HepG2 (cell line): ENCODE measurements around the gene NRL. TPM values are rescaled to one million over a fixed set of nuclear protein-coding genes. Genes with fewer than 3 reads are reported as not detected.

Experiments
- ARNTL ChIP-seq: sonication (generic); formaldehyde crosslinking; IDR thresholded peaks from 2 replicates; pipeline ENCODE4 v1.4.0; 2020; ENCODE audit warnings: mild to moderate bottlenecking, missing genetic modification reagents
- CHD4 ChIP-seq: fragments of 200-600 bp; sonication (generic); IDR thresholded peaks from 2 replicates; pipeline ENCODE4 v1.7.0; 2017; ENCODE audit warnings: mild to moderate bottlenecking, low read length, borderline replicate concordance
- HNF4A ChIP-seq: sonication (generic); formaldehyde crosslinking; IDR thresholded peaks from 2 replicates; pipeline ENCODE4 v1.4.0; 2020; ENCODE audit warnings: missing genetic modification reagents
- KDM1A ChIP-seq: IDR thresholded peaks from 2 replicates; pipeline ENCODE4 v1.6.1; 2016; ENCODE audit warnings: missing compliant biosample characterization
- MED8 ChIP-seq: sonication (generic); formaldehyde crosslinking; IDR thresholded peaks from 2 replicates; pipeline ENCODE4 v1.8.1; 2023; ENCODE audit warnings: mild to moderate bottlenecking, missing genetic modification reagents; ENCODE audit not compliant: insufficient replicate concordance
- MEIS2 ChIP-seq: sonication (generic); formaldehyde crosslinking; IDR thresholded peaks from 2 replicates; pipeline ENCODE4 v1.9.0; 2021; ENCODE audit warnings: mild to moderate bottlenecking, missing genetic modification reagents
- PBX2 ChIP-seq: IDR thresholded peaks from 2 replicates; pipeline ENCODE4 v1.6.1; 2016; ENCODE audit warnings: control low read depth
- PHF20 ChIP-seq: sonication (generic); formaldehyde crosslinking; IDR thresholded peaks from 2 replicates; pipeline ENCODE4 v1.5.0; 2020; ENCODE audit warnings: mild to moderate bottlenecking, missing genetic modification reagents
- PRDM4 ChIP-seq: sonication (generic); formaldehyde crosslinking; IDR thresholded peaks from 2 replicates; pipeline ENCODE4 v1.9.0; 2021; ENCODE audit warnings: missing genetic modification reagents, borderline replicate concordance
- PRPF4 ChIP-seq: fragments of 200-400 bp; formaldehyde crosslinking; IDR thresholded peaks from 2 replicates; pipeline ENCODE4 v1.6.1; 2016; ENCODE audit warnings: low read length, low read depth; ENCODE audit not compliant: poor library complexity, severe bottlenecking
- RFX1 ChIP-seq: fragments of 450-650 bp; IDR thresholded peaks from 2 replicates; pipeline ENCODE4 v1.6.1; 2017
- SALL2 ChIP-seq: sonication (generic); formaldehyde crosslinking; IDR thresholded peaks from 2 replicates; pipeline ENCODE4 v1.8.1; 2023; ENCODE audit warnings: mild to moderate bottlenecking, missing genetic modification reagents, inconsistent platforms
- SMAD3 ChIP-seq: sonication (generic); formaldehyde crosslinking; IDR thresholded peaks from 2 replicates; pipeline ENCODE4 v1.4.0; 2020; ENCODE audit warnings: missing genetic modification reagents
- TBP ChIP-seq: sonication (generic); formaldehyde crosslinking; IDR thresholded peaks from 2 replicates; pipeline ENCODE4 v1.5.0; 2020; ENCODE audit warnings: missing genetic modification reagents
- TBX2 ChIP-seq: sonication (generic); formaldehyde crosslinking; IDR thresholded peaks from 2 replicates; pipeline ENCODE4 v1.5.0; 2020; ENCODE audit warnings: missing genetic modification reagents, mild to moderate bottlenecking, borderline replicate concordance
- TOE1 ChIP-seq: sonication (generic); formaldehyde crosslinking; IDR thresholded peaks from 2 replicates; pipeline ENCODE4 v1.4.0; 2020; ENCODE audit warnings: mild to moderate bottlenecking, missing genetic modification reagents
- ZBTB7A ChIP-seq: sonication (generic); formaldehyde crosslinking; IDR thresholded peaks from 2 replicates; pipeline ENCODE4 v1.8.0; 2022; ENCODE audit warnings: mild to moderate bottlenecking, missing genetic modification reagents
- ZMYM4 ChIP-seq: sonication (generic); formaldehyde crosslinking; IDR thresholded peaks from 2 replicates; pipeline ENCODE4 v1.8.1; 2023; ENCODE audit warnings: mild to moderate bottlenecking, missing genetic modification reagents
- ZNF12 ChIP-seq: sonication (generic); formaldehyde crosslinking; IDR thresholded peaks from 2 replicates; pipeline ENCODE4 v1.5.0; 2020; ENCODE audit warnings: missing genetic modification reagents
- ZNF136 ChIP-seq: sonication (generic); formaldehyde crosslinking; IDR thresholded peaks from 2 replicates; pipeline ENCODE4 v1.8.1; 2022; ENCODE audit warnings: low read depth, mild to moderate bottlenecking, moderate library complexity, missing genetic modification reagents
- ZNF138 ChIP-seq: sonication (generic); formaldehyde crosslinking; IDR thresholded peaks from 2 replicates; pipeline ENCODE4 v1.5.0; 2020; ENCODE audit warnings: mild to moderate bottlenecking, low read depth, missing genetic modification reagents
- ZNF160 ChIP-seq: sonication (generic); formaldehyde crosslinking; IDR thresholded peaks from 2 replicates; pipeline ENCODE4 v1.8.0; 2022; ENCODE audit warnings: mild to moderate bottlenecking, inconsistent platforms, missing genetic modification reagents
- ZNF260 ChIP-seq: sonication (generic); formaldehyde crosslinking; IDR thresholded peaks from 2 replicates; pipeline ENCODE4 v1.4.0; 2020; ENCODE audit warnings: missing genetic modification reagents, low read depth, mild to moderate bottlenecking, borderline replicate concordance
- ZNF292 ChIP-seq: sonication (generic); formaldehyde crosslinking; IDR thresholded peaks from 2 replicates; pipeline ENCODE4 v1.8.1; 2022; ENCODE audit warnings: mild to moderate bottlenecking, low read depth, missing genetic modification reagents, borderline replicate concordance
- ZNF552 ChIP-seq: sonication (generic); formaldehyde crosslinking; IDR thresholded peaks from 2 replicates; pipeline ENCODE4 v1.9.0; 2022; ENCODE audit warnings: missing genetic modification reagents, mild to moderate bottlenecking, borderline replicate concordance
- ZNF672 ChIP-seq: sonication (generic); formaldehyde crosslinking; IDR thresholded peaks from 2 replicates; pipeline ENCODE4 v1.8.1; 2022; ENCODE audit warnings: missing genetic modification reagents
- ZSCAN31 ChIP-seq: sonication (generic); formaldehyde crosslinking; IDR thresholded peaks from 2 replicates; pipeline ENCODE4 v1.5.0; 2020; ENCODE audit warnings: low read depth, mild to moderate bottlenecking, missing genetic modification reagents
- polyA plus RNA-seq, 8 experiments: library from polyadenylated mRNA; depleted of rRNA in 3 of 8; stranded (reverse) in 7 of 8; unstranded in 1 of 8; fragments of >200 nt; fragmentation: Illumina TruSeq in 4 of 8; extraction: Trizol in 4 of 8; gene quantifications; 2 replicates each; pipeline versions ENCODE4 v1.2.1 to v1.2.3, GENCODE V29; 2011 to 2016; ENCODE audit warnings: low read depth in 4 of 8, missing spikeins in 1 of 8, mixed read lengths in 1 of 8; ENCODE audit not compliant: insufficient read depth in 1 of 8
- total RNA-seq, 5 experiments: library from RNA; depleted of rRNA; stranded (reverse); fragments of >200 nt; fragmentation: Illumina TruSeq; extraction: Trizol; gene quantifications; 2 replicates each; pipeline ENCODE4 v1.2.3, GENCODE V29; 2016; ENCODE audit warnings: low read depth in 1 of 5
- TF ChIP-seq, protein P1 (sequence below): IDR thresholded peaks from 2 replicates; pipeline ENCODE4 v1.6.1; 2016; ENCODE audit warnings: low read depth

Gene NRL
- total and polyA plus RNA-seq, 2 of the 13 experiments (the other 11 are each of a cell fraction or from before 2014, with no cell fraction given) = 2.5 to 4.7 TPM

DNA sequence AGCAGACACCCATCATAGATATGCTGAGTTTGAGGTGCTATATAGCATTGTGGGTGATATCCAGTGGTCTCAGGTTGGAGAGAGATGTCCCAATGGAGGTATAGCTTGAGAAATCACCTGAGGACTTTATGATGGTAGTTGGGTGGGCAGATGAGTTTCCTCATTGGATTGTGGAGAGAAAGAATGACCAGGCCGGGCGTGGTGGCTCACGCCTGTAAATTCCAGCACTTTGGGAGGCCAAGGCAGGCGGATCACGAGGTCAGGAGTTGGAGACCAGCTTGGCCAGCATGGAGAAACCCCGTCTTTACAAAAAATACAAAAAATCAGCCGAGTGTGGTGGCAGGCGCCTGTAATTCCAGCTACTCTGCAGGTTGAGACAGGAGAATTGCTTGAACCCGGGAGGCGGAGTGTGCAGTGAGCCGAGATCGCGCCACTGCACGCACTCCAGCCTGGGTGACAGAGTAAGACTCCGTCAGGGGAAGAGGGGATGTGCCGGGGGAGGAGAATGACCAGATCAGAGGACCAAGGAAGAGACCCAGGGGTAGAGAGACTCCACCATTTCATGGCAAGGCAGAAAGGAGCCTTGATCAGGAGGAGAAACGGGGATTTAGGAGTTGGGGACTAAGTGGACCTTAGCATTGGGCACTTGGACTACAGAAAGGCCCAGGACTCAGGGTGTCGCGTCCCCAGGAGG, 21.4 kb downstream of the NRL start (continued):
- TF ChIP-seq TBP (CRISPR knock-in tag) (no peak), ZNF552 (CRISPR knock-in tag) (no peak), KDM1A (CRISPR knock-in tag) (no peak), TOE1 (CRISPR knock-in tag) (no peak), ZNF672 (CRISPR knock-in tag) (no peak), ZNF138 (no peak), MED8 (CRISPR knock-in tag) (no peak), CHD4 (peak; percentile 71; the same call in 1 of the 2 replicates), PBX2 (CRISPR knock-in tag) (0 out of 2 replicates have a peak, but pooled peaks have one; percentile 6), PHF20 (CRISPR knock-in tag) (no peak), SMAD3 (CRISPR knock-in tag) (no peak), ZNF12 (CRISPR knock-in tag) (no peak; the same call in 1 of the 2 replicates), SALL2 (CRISPR knock-in tag) (no peak; the same call in 1 of the 2 replicates), ZNF260 (CRISPR knock-in tag) (0 out of 2 replicates have a peak, but pooled peaks have one; percentile 47), ZBTB7A (no peak), TBX2 (CRISPR knock-in tag) (no peak), RFX1 (no peak), PRDM4 (CRISPR knock-in tag) (no peak), ZMYM4 (CRISPR knock-in tag) (no peak), ARNTL (no peak), PRPF4 (peak; percentile 87), ZNF292 (0 out of 2 replicates have a peak, but pooled peaks have one; percentile 0), ZNF160 (CRISPR knock-in tag) (no peak), HNF4A (CRISPR knock-in tag) (no peak), ZNF136 (CRISPR knock-in tag) (no peak), ZSCAN31 (CRISPR knock-in tag) (no peak), MEIS2 (CRISPR knock-in tag) (peak; percentile 4; the same call in 1 of the 2 replicates)
- TF ChIP-seq, protein P1, sequence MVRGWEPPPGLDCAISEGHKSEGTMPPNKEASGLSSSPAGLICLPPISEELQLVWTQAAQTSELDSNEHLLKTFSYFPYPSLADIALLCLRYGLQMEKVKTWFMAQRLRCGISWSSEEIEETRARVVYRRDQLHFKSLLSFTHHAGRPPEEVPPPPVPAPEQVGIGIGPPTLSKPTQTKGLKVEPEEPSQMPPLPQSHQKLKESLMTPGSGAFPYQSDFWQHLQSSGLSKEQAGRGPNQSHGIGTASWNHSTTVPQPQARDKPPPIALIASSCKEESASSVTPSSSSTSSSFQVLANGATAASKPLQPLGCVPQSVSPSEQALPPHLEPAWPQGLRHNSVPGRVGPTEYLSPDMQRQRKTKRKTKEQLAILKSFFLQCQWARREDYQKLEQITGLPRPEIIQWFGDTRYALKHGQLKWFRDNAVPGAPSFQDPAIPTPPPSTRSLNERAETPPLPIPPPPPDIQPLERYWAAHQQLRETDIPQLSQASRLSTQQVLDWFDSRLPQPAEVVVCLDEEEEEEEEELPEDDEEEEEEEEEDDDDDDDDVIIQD (CRISPR knock-in tag) = no peak
